HG02852 (cell line): Measurements from ENCODE around the gene PPP2R2B.
"Not testable (repeated sequence)": the region's sequence is repeated elsewhere in the genome, so short reads cannot be mapped to it uniquely, and the experiment has no call there.

Experiments
- ATAC-seq: cut with Tn5 transposase; IDR thresholded peaks from one replicate; pipeline ENCODE4 v1.9.1; 2021; ENCODE audit warnings: mild to moderate bottlenecking, moderate library complexity; ENCODE audit not compliant: unreplicated experiment

Gene PPP2R2B

GRCh38 chr5:146562461-146562860 is 316.1 kb downstream of the PPP2R2B start:
- no peak for ATAC-seq

GRCh38 chr5:146561711-146562110 is 316.8 kb downstream of the PPP2R2B start:
- ATAC-seq = no peak

- no peak for ATAC-seq
Observed at GRCh38 chr5:146560205-146560812, 318.2 kb downstream of the PPP2R2B start.

- not testable (repeated sequence) for ATAC-seq
Observed at GRCh38 chr5:146556884-146557283, 321.7 kb downstream of the PPP2R2B start.

GRCh38 chr5:146553446-146553845 is 325.1 kb downstream of the PPP2R2B start:
- no peak for ATAC-seq

GRCh38 chr5:146549615-146550014 is 328.9 kb downstream of the PPP2R2B start:
- ATAC-seq = no peak

- ATAC-seq = peak; percentile 72
Observed at GRCh38 chr5:146548781-146549449, 329.6 kb downstream of the PPP2R2B start.

GRCh38 chr5:146544232-146544631 is 334.3 kb downstream of the PPP2R2B start:
- ATAC-seq = no peak

- ATAC-seq = peak; percentile 98
Observed at GRCh38 chr5:146541958-146542849, 336.4 kb downstream of the PPP2R2B start.

- no peak for ATAC-seq
Observed at GRCh38 chr5:146540414-146540813, 338.1 kb downstream of the PPP2R2B start.

GRCh38 chr5:146539973-146540372 is 338.6 kb downstream of the PPP2R2B start:
- ATAC-seq = no peak

GRCh38 chr5:146538432-146538831 is 340.1 kb downstream of the PPP2R2B start:
- no peak for ATAC-seq

- no peak for ATAC-seq
Observed at GRCh38 chr5:146533882-146534281, 344.7 kb downstream of the PPP2R2B start.

GRCh38 chr5:146533260-146533857 is 345.2 kb downstream of the PPP2R2B start:
- ATAC-seq = peak; percentile 97
